Astrocyte (in vitro differentiated cells and primary cell): ENCODE data around the gene KHK. TPM values are rescaled to one million over a fixed set of nuclear protein-coding genes. Genes with fewer than 3 reads are reported as not detected.

Experiments
- DNase-seq: peaks from one replicate; pipeline ENCODE4 v3.0.0-alpha.2; 2010; ENCODE audit warnings: low read depth
- FAIRE-seq: peaks from 2 replicates; lab custom pipeline; 2011; peaks lifted over from hg19 to GRCh38; lab: Jason Lieb, UNC
- H2AFZ ChIP-seq: 2 replicates; pipeline ENCODE4 v1.6.0; 2012; ENCODE audit warnings: low read depth, low read length, inconsistent platforms
- H3K27ac ChIP-seq: 2 replicates; pipeline ENCODE4 v1.5.1; 2011; ENCODE audit warnings: low read depth, low read length, inconsistent platforms
- H3K27me3 ChIP-seq: 2 replicates; pipeline ENCODE4 v1.6.0; 2011; ENCODE audit warnings: low read length, inconsistent platforms; ENCODE audit not compliant: insufficient read depth
- H3K36me3 ChIP-seq: 2 replicates; pipeline ENCODE4 v1.5.1; 2011; ENCODE audit warnings: low read length, inconsistent platforms; ENCODE audit not compliant: insufficient read depth
- H3K4me1 ChIP-seq: 2 replicates; pipeline ENCODE4 v1.5.1; 2011; ENCODE audit warnings: low read length, inconsistent platforms; ENCODE audit not compliant: insufficient read depth
- H3K4me2 ChIP-seq: 2 replicates; pipeline ENCODE4 v1.6.0; 2012; ENCODE audit warnings: low read length, inconsistent platforms
- H3K4me3 ChIP-seq: 2 replicates; pipeline ENCODE4 v1.5.1; 2011; ENCODE audit warnings: low read depth, mild to moderate bottlenecking, low read length, inconsistent platforms; ENCODE audit not compliant: insufficient read depth
- H3K79me2 ChIP-seq: 2 replicates; pipeline ENCODE4 v1.6.0; 2012; ENCODE audit warnings: mild to moderate bottlenecking, low read length, inconsistent platforms; ENCODE audit not compliant: insufficient read depth
- H3K9ac ChIP-seq: 2 replicates; pipeline ENCODE4 v1.6.0; 2012; ENCODE audit warnings: mild to moderate bottlenecking, low read length, inconsistent platforms
- H3K9me3 ChIP-seq: 2 replicates; pipeline ENCODE4 v1.5.1; 2012; ENCODE audit warnings: low read depth, mild to moderate bottlenecking, low read length, inconsistent platforms; ENCODE audit not compliant: insufficient read depth
- H4K20me1 ChIP-seq: 2 replicates; pipeline ENCODE4 v1.6.0; 2012; ENCODE audit warnings: low read length, inconsistent platforms; ENCODE audit not compliant: insufficient read depth
- H3K27ac Mint-ChIP-seq: one replicate; pipeline ENCODE4 v1.8.0; 2021; ENCODE audit warnings: mild to moderate bottlenecking, mixed read lengths; ENCODE audit not compliant: unreplicated experiment
- H3K27me3 Mint-ChIP-seq: one replicate; pipeline ENCODE4 v1.8.0; 2021; ENCODE audit warnings: low read depth, mixed read lengths; ENCODE audit not compliant: unreplicated experiment
- H3K36me3 Mint-ChIP-seq: one replicate; pipeline ENCODE4 v1.8.0; 2021; ENCODE audit warnings: low read depth, mixed read lengths; ENCODE audit not compliant: unreplicated experiment
- H3K4me1 Mint-ChIP-seq: one replicate; pipeline ENCODE4 v1.8.0; 2021; ENCODE audit warnings: low read depth, mixed read lengths; ENCODE audit not compliant: unreplicated experiment
- H3K4me3 Mint-ChIP-seq: one replicate; pipeline ENCODE4 v1.8.0; 2021; ENCODE audit warnings: mild to moderate bottlenecking, moderate library complexity, mixed read lengths; ENCODE audit not compliant: unreplicated experiment
- H3K9me3 Mint-ChIP-seq: one replicate; pipeline ENCODE4 v1.8.0; 2021; ENCODE audit warnings: mild to moderate bottlenecking, mixed read lengths; ENCODE audit not compliant: unreplicated experiment
- CTCF ChIP-seq: IDR thresholded peaks from 2 replicates; pipeline ENCODE4 v1.5.1; 2011; ENCODE audit warnings: low read depth, mild to moderate bottlenecking, inconsistent platforms, low read length, moderate library complexity; ENCODE audit not compliant: insufficient read depth
- EZH2 ChIP-seq: IDR thresholded peaks from 2 replicates; pipeline ENCODE4 v1.6.1; 2012; ENCODE audit warnings: mild to moderate bottlenecking, low read length, inconsistent platforms; ENCODE audit not compliant: insufficient read depth
- total RNA-seq: library from RNA; stranded (reverse); gene quantifications from 2 replicates; pipeline ENCODE4 v1.2.1, GENCODE V29; 2021

Gene KHK
- total RNA-seq, 1 donor from 2014 or later, result 0.95 TPM

- FAIRE-seq, result no peak
- no peak for DNase-seq
Observed at GRCh38 chr2:27054721-27055120, 31.9 kb upstream of the KHK start.

GRCh38 chr2:27057184-27057583, 29.4 kb upstream of the KHK start:
- no peak for DNase-seq
- no peaks in the 10 kb centered on the region for H3K79me2 ChIP-seq
- H3K4me3 Mint-ChIP-seq, result no peak overlapping the region
- no peaks in the 10 kb centered on the region for H3K9me3 Mint-ChIP-seq
- H3K4me1 Mint-ChIP-seq, result peaks cover under 1% of the 10 kb centered on the region
- H3K27me3 ChIP-seq, result no peaks in the 10 kb centered on the region
- H2AFZ ChIP-seq, result no peak overlapping the region
- H3K9me3 ChIP-seq, result no peaks in the 10 kb centered on the region
- H3K9ac ChIP-seq, result no peak overlapping the region
- no peak overlapping the region for H3K4me3 ChIP-seq
- H3K4me1 ChIP-seq, result peaks cover 3% of the 10 kb centered on the region
- H4K20me1 ChIP-seq, result peaks cover 11% of the 10 kb centered on the region
- H3K27ac Mint-ChIP-seq, result no peak overlapping the region
- H3K4me2 ChIP-seq, result no peak overlapping the region
- TF ChIP-seq EZH2, result no peak
- TF ChIP-seq CTCF, result no peak
- H3K36me3 ChIP-seq, result peaks cover 11% of the 10 kb centered on the region
- H3K27me3 Mint-ChIP-seq, result no peaks in the 10 kb centered on the region
- no peak overlapping the region for H3K27ac ChIP-seq
- no peak for FAIRE-seq
- H3K36me3 Mint-ChIP-seq, result peaks cover 21% of the 10 kb centered on the region

More at GRCh38 chr2:27054721-27055120, 31.9 kb upstream of the KHK start:
- Mint-ChIP-seq H3K4me3 (no peak overlapping the region), H3K27ac (peak overlapping the region; percentile 58), H3K9me3 (no peaks in the 10 kb centered on the region), H3K36me3 (peaks cover 20% of the 10 kb centered on the region), H3K27me3 (no peaks in the 10 kb centered on the region), H3K4me1 (peaks cover 2% of the 10 kb centered on the region)
- TF ChIP-seq CTCF, result no peak
- peaks cover 11% of the 10 kb centered on the region for H3K36me3 ChIP-seq
- peaks cover 11% of the 10 kb centered on the region for H4K20me1 ChIP-seq
- peaks cover 8% of the 10 kb centered on the region for H3K4me1 ChIP-seq
- no peak overlapping the region for H3K9ac ChIP-seq
- H3K4me2 ChIP-seq, result no peak overlapping the region
- H3K79me2 ChIP-seq, result no peaks in the 10 kb centered on the region
- H3K27ac ChIP-seq, result no peak overlapping the region
- H3K4me3 ChIP-seq, result no peak overlapping the region
- no peak overlapping the region for H2AFZ ChIP-seq
- no peaks in the 10 kb centered on the region for H3K27me3 ChIP-seq
- no peaks in the 10 kb centered on the region for H3K9me3 ChIP-seq

- Histone ChIP-seq H3K4me2 (no peak overlapping the region), H3K9me3 (no peaks in the 10 kb centered on the region), H3K79me2 (no peaks in the 10 kb centered on the region), H2AFZ (no peak overlapping the region), H3K9ac (no peak overlapping the region), H3K27ac (no peak overlapping the region), H3K36me3 (peaks cover 11% of the 10 kb centered on the region), H4K20me1 (peaks cover 18% of the 10 kb centered on the region), H3K4me3 (no peak overlapping the region), H3K4me1 (no peaks in the 10 kb centered on the region), H3K27me3 (no peaks in the 10 kb centered on the region)
- no peaks in the 10 kb centered on the region for H3K9me3 Mint-ChIP-seq
- no peak overlapping the region for H3K4me3 Mint-ChIP-seq
- peaks cover 25% of the 10 kb centered on the region for H3K36me3 Mint-ChIP-seq
- TF ChIP-seq CTCF (no peak), EZH2 (no peak)
- DNase-seq, result no peak
- no peak overlapping the region for H3K27ac Mint-ChIP-seq
- FAIRE-seq, result no peak
- H3K27me3 Mint-ChIP-seq, result no peaks in the 10 kb centered on the region
- no peaks in the 10 kb centered on the region for H3K4me1 Mint-ChIP-seq
Observed at GRCh38 chr2:27058210-27058609, 28.4 kb upstream of the KHK start.
